ENCODE measurements around the gene SDHAF3. TPM values are rescaled to one million over a fixed set of nuclear protein-coding genes. Genes with fewer than 3 reads are reported as not detected.

The SDHAF3 gene
- total RNA-seq, 2 experiments from 2014 or later: 21.0 to 24.2 TPM

Other genes starting within 250 kb of the SDHAF3 start
- gene DLX6, start 112.1 kb upstream of the SDHAF3 start, total RNA-seq: not detected
- not detected for gene DLX5, start 92.9 kb upstream of the SDHAF3 start, total RNA-seq